Sigmoid colon (tissue), 4 donors: ENCODE measurements around the gene RIMBP2.

Source experiments
- CTCF ChIP-seq, 4 experiments: fragments of 450-650 bp in 3 of 4; fragments of 200-600 bp in 1 of 4; IDR thresholded peaks; one replicate each; pipeline ENCODE4 v1.5.1; 2016 to 2019; ENCODE audit warnings: antibody characterized with exemption in 4 of 4, mild to moderate bottlenecking in 3 of 4, moderate library complexity in 2 of 4
- EP300 ChIP-seq, 4 donors: sonication (generic); formaldehyde crosslinking; IDR thresholded peaks; one replicate each; pipeline ENCODE4 v1.6.1; 2017; ENCODE audit warnings: antibody characterized with exemption in 4 of 4
- POLR2A ChIP-seq, 2 donors: fragments of 450-650 bp; IDR thresholded peaks; one replicate each; pipeline ENCODE4 v1.6.1; 2016; ENCODE audit warnings: antibody characterized with exemption in 2 of 2, mild to moderate bottlenecking in 2 of 2, moderate library complexity in 2 of 2
- POLR2AphosphoS5 ChIP-seq, 4 donors: sonication (generic); formaldehyde crosslinking; IDR thresholded peaks; one replicate each; pipeline ENCODE4 v1.6.1; 2017; ENCODE audit warnings: antibody characterized with exemption in 4 of 4

GRCh38 chr12:130745921-130746320 is 29.8 kb upstream of the RIMBP2 start:
- TF ChIP-seq POLR2A (IDR thresholded peaks at IDR 0.05) (no peak), CTCF (IDR thresholded peaks at IDR 0.05) (no peak), POLR2AphosphoS5 (IDR thresholded peaks at IDR 0.05) (no peak), EP300 (IDR thresholded peaks at IDR 0.05) (no peak)
